ENCODE results near the gene SPACA5. TPM values are rescaled to one million over a fixed set of nuclear protein-coding genes. Genes with fewer than 3 reads are reported as not detected.
"Not testable (repeated sequence)": the region's sequence is repeated elsewhere in the genome, so short reads cannot be mapped to it uniquely, and the experiment has no call there.

The SPACA5 gene
- total RNA-seq, 3 donors from 2014 or later, result not detected

- Mint-ChIP-seq H3K27me3 (ENCODE audit: low read depth) (no peaks in the 10 kb centered on the region), H3K4me1 (ENCODE audit: low read depth) (peaks cover 23% of the 10 kb centered on the region), H3K9me3 (no peaks in the 10 kb centered on the region), H3K4me3 (peak overlapping the region; percentile 95), H3K36me3 (ENCODE audit: insufficient read depth) (peaks cover 7% of the 10 kb centered on the region)
- DNase-seq, result no peak
- ATAC-seq, result peak; percentile 3 to 31
Observed at GRCh38 chrX:48003367-48003757, 3.4 kb upstream of the SPACA5 start.

DNA sequence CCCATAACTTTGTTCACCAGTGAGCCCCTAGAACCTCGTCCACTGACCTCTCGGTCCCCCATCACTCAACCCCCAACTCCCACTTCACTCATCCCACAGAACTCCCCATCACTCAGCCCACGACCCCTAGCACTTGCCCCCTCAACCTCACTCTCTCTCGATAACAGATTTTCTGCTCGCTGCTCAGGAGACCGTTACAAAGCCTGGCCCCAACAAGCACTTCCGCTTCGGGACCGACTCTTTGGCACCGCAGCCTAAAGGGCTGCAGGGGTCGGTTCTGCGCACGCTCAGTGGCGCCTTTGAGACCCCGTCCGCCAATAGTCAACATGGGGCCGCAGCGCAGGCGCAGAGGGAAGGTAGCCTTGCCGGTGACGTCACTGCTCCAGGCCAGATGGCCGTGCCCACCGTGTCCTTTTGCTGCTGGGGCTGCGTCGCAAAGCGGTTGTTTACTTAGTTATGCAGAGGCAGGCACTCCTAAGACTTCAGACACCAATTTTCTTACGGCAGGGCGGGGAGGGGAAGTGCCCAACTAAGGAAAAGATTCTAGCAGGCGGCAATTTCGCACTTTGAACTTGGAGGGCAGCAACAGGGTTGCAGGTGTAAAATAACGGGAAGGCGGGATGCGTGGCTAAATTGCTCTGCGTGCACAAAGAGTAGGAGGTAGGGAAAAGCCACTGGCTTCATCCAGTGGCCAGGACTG is 2.9 kb upstream of the SPACA5 start, which contains the start of gene ZNF182:
ZNF182 (minus strand) TSS at position 232 of the 700 bp plus-strand sequence. CDS start 1,380 bp downstream, outside the sequence.
- Mint-ChIP-seq H3K27me3 (ENCODE audit: low read depth) (no peaks in the 10 kb centered on the region), H3K9me3 (no peaks in the 10 kb centered on the region), H3K4me1 (ENCODE audit: low read depth) (peaks cover 23% of the 10 kb centered on the region), H3K36me3 (ENCODE audit: insufficient read depth) (peaks cover 7% of the 10 kb centered on the region), H3K4me3 (peak within 1 kb of the TSS; percentile 95)
- ATAC-seq (peak; percentile 97 to 98), DNase-seq (peak; percentile 86)

DNA sequence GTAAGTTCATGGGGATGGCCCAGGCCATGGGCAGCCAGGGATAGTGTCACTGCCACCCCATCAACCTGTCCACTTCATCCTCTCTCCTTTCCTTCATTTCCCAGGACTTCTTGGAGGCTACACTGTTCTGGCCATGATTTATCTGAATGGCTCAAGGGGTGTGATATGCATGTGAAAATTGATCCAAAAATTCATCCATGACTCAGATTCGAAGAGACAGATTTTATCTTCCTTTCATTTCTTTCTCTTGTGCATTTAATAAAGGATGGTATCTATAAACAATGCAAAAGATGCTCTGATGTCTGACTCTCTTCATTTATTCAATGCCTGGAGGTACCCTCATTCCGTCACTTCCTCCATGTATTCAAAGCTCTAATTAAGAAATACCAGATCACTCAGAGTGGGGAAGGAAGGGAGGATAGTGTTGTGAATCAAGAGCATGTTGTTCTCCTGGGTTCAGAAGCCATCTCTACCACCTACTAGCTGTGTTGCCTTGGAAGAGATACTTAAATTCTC is 2.7 kb downstream of the SPACA5 start:
- H3K4me1 Mint-ChIP-seq (ENCODE audit: low read depth); H3K9me3 Mint-ChIP-seq; H3K36me3 Mint-ChIP-seq (ENCODE audit: insufficient read depth); ATAC-seq; H3K4me3 Mint-ChIP-seq; H3K27me3 Mint-ChIP-seq (ENCODE audit: low read depth); DNase-seq: not testable (repeated sequence)

- ATAC-seq; DNase-seq; H3K36me3 Mint-ChIP-seq (ENCODE audit: insufficient read depth); H3K4me1 Mint-ChIP-seq (ENCODE audit: low read depth); H3K27me3 Mint-ChIP-seq (ENCODE audit: low read depth); H3K4me3 Mint-ChIP-seq; H3K9me3 Mint-ChIP-seq: not testable (repeated sequence)
Observed at GRCh38 chrX:48016583-48017310, 10.0 kb downstream of the SPACA5 start.

GRCh38 chrX:48019892-48020291 is 13.1 kb downstream of the SPACA5 start:
- peaks cover 11% of the 10 kb centered on the region for H3K4me1 Mint-ChIP-seq (ENCODE audit: low read depth)
- peak; percentile 33 to 56 for ATAC-seq
- not testable (repeated sequence) for H3K9me3 Mint-ChIP-seq; H3K27me3 Mint-ChIP-seq (ENCODE audit: low read depth); H3K36me3 Mint-ChIP-seq (ENCODE audit: insufficient read depth); H3K4me3 Mint-ChIP-seq; DNase-seq

- H3K27me3 Mint-ChIP-seq (ENCODE audit: low read depth), result not testable (repeated sequence)
Observed at GRCh38 chrX:48020472-48020871, 13.7 kb downstream of the SPACA5 start.

DNA sequence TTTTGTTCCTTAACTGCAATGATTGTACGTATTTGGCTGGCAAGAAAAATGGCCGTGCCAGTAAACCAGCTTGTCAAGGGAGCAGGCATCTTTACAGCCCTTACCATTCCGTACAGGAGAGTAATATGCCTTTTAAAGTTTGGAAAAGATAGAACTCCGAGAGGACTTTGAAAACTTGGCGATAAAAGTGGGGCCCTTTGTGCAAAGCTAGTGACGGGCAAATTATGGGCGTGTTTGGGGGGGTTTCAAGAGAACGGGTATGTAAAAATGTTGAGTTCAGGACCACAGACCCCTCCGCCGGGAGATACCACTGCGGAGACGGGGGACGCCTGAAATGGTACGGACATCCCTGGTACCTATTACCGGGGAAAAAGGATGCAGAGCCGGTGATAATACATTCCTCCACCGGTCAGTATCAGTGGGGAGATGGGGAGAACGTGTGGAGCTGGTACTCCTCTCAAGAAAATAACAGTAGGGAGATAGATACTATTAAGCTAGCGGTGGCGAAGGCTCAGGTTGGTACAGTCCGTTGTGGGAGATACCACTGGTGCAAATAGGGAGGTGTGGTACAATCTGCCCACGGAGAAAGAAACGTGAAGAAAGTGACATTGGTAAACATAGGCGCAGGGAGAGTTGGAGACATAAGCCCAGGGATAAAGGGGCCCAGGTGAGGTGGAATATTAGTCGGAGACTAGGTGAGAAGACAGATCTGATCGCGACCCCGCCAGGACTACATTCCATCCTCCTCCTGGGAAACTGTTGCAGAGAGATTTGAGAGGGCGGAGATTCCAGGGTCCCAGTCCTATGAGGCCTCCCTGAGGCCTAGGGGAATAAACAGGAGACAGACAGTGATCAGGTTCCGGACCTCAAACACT is 14.5 kb downstream of the SPACA5 start:
- H3K36me3 Mint-ChIP-seq (ENCODE audit: insufficient read depth), result no peaks in the 10 kb centered on the region
- no peaks in the 10 kb centered on the region for H3K9me3 Mint-ChIP-seq
- H3K4me1 Mint-ChIP-seq (ENCODE audit: low read depth), result peaks cover 16% of the 10 kb centered on the region
- ATAC-seq (peak; percentile 57 to 64), DNase-seq (peak; percentile 68)
- no peaks in the 10 kb centered on the region for H3K27me3 Mint-ChIP-seq (ENCODE audit: low read depth)
- peak overlapping the region; percentile 96 for H3K4me3 Mint-ChIP-seq

More at GRCh38 chrX:48020472-48020871, 13.7 kb downstream of the SPACA5 start:
- not testable (repeated sequence) for H3K9me3 Mint-ChIP-seq; H3K36me3 Mint-ChIP-seq (ENCODE audit: insufficient read depth); DNase-seq
- peak; percentile 66 to 71 for ATAC-seq
- Mint-ChIP-seq H3K4me1 (ENCODE audit: low read depth) (peaks cover 12% of the 10 kb centered on the region), H3K4me3 (peak overlapping the region; percentile 60)

- Mint-ChIP-seq H3K27me3 (ENCODE audit: low read depth) (no peaks in the 10 kb centered on the region), H3K36me3 (ENCODE audit: insufficient read depth) (no peaks in the 10 kb centered on the region), H3K9me3 (no peaks in the 10 kb centered on the region), H3K4me3 (no peak overlapping the region), H3K4me1 (ENCODE audit: low read depth) (peaks cover 18% of the 10 kb centered on the region)
- DNase-seq (no peak), ATAC-seq (no peak)
Observed at GRCh38 chrX:48022100-48022499, 15.3 kb downstream of the SPACA5 start.

GRCh38 chrX:48022738-48023137 is 15.9 kb downstream of the SPACA5 start:
- ATAC-seq (no peak), DNase-seq (no peak)
- Mint-ChIP-seq H3K27me3 (ENCODE audit: low read depth) (no peaks in the 10 kb centered on the region), H3K9me3 (no peaks in the 10 kb centered on the region), H3K36me3 (ENCODE audit: insufficient read depth) (no peaks in the 10 kb centered on the region), H3K4me1 (ENCODE audit: low read depth) (peaks cover 18% of the 10 kb centered on the region), H3K4me3 (peak overlapping the region; percentile 46)

DNA sequence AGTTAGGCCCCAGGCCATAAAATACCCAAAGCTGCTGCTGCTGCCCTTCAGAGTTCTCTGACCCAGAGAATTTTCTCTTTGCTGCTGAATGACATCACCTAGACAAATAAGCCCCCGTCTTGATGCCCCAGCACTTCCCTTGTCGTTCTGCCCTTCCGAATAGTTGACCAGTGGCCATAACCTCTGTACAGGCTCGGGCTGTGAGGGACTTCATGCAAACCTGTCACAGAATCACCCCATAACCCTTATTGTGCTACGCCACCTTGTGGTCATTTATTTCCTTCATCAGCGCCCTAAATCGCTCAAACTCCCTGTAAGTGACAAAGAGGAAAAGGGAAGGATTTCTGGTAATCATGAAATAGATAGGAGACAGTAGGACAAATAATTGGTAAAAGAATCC is 18.8 kb downstream of the SPACA5 start:
- no peak overlapping the region for H3K4me3 Mint-ChIP-seq
- H3K9me3 Mint-ChIP-seq, result no peaks in the 10 kb centered on the region
- no peaks in the 10 kb centered on the region for H3K36me3 Mint-ChIP-seq (ENCODE audit: insufficient read depth)
- H3K27me3 Mint-ChIP-seq (ENCODE audit: low read depth), result no peaks in the 10 kb centered on the region
- ATAC-seq (peak in 1 of 2 donors; percentile 29), DNase-seq (no peak)
- H3K4me1 Mint-ChIP-seq (ENCODE audit: low read depth), result peaks cover 14% of the 10 kb centered on the region

DNA sequence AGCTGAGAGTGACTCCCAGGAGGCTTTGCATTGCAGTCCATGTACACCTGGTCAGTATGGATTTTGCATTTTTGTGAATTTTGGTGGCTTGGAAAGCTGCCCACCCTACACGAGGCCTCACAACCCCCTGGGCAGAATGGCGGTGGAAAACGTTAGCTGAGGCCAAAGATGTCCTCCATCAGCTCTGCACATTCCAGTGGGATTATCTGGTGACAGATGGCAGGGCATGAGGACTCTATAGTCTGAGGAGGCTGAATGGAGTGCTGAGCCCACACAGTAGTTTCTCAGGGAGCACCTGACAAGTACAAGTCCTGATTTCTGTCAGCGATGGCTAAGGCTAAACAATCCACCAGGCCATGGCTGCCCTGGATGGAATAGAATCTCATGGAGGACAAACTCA is 20.8 kb downstream of the SPACA5 start:
- ATAC-seq; H3K4me1 Mint-ChIP-seq (ENCODE audit: low read depth); H3K9me3 Mint-ChIP-seq; H3K27me3 Mint-ChIP-seq (ENCODE audit: low read depth); DNase-seq; H3K4me3 Mint-ChIP-seq; H3K36me3 Mint-ChIP-seq (ENCODE audit: insufficient read depth): not testable (repeated sequence)

DNA sequence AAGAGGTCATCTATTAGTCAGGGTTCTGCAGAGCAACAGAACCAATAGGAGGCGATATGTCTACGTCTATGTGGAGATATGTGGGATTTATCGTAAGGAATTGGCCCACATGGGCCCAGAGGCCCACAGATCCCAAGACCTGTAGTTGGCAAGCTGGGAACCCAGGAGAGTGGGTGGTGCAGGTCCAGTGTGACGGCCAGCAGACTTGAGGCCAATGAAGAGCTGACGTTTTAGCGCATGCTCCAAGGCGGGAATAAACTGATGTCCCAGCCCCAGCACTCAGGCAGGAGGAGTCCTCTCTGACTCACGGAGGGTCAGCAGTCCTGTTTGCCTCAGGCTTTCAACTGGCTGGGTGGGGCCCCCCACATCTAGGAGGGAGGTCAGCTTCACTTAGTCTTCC is 21.3 kb downstream of the SPACA5 start:
- Mint-ChIP-seq H3K4me3 (no peak overlapping the region), H3K36me3 (ENCODE audit: insufficient read depth) (no peaks in the 10 kb centered on the region), H3K27me3 (ENCODE audit: low read depth) (no peaks in the 10 kb centered on the region), H3K9me3 (no peaks in the 10 kb centered on the region), H3K4me1 (ENCODE audit: low read depth) (peaks cover 7% of the 10 kb centered on the region)
- DNase-seq, result no peak
- no peak for ATAC-seq

- peaks cover 7% of the 10 kb centered on the region for H3K4me1 Mint-ChIP-seq (ENCODE audit: low read depth)
- H3K36me3 Mint-ChIP-seq (ENCODE audit: insufficient read depth), result no peaks in the 10 kb centered on the region
- no peaks in the 10 kb centered on the region for H3K9me3 Mint-ChIP-seq
- ATAC-seq (no peak), DNase-seq (no peak)
- no peak overlapping the region for H3K4me3 Mint-ChIP-seq
- H3K27me3 Mint-ChIP-seq (ENCODE audit: low read depth), result no peaks in the 10 kb centered on the region
Observed at GRCh38 chrX:48030237-48030636, 23.4 kb downstream of the SPACA5 start.

- DNase-seq; H3K4me1 Mint-ChIP-seq (ENCODE audit: low read depth); H3K9me3 Mint-ChIP-seq; H3K27me3 Mint-ChIP-seq (ENCODE audit: low read depth); H3K4me3 Mint-ChIP-seq; H3K36me3 Mint-ChIP-seq (ENCODE audit: insufficient read depth); ATAC-seq: not testable (repeated sequence)
Observed at GRCh38 chrX:48030641-48031173, 23.9 kb downstream of the SPACA5 start.

Data from activated T-cell treated with anti-CD3 and anti-CD28 coated beads, Interleukin-2, amount 50 U/mL, for 4 hours (primary cell).